ENCODE data around the gene ENG. TPM values are rescaled to one million over a fixed set of nuclear protein-coding genes. Genes with fewer than 3 reads are reported as not detected.
A peak's percentile ranks its signal among the peaks of the same experiment; 100 is the strongest.
"Not testable (repeated sequence)": the region's sequence is repeated elsewhere in the genome, so short reads cannot be mapped to it uniquely, and the experiment has no call there.

ENG gene
- total RNA-seq, 4 donors from 2014 or later, result 14.0 to 256 (median 50.3) TPM

- H3K9me3 ChIP-seq, result no peaks in the 10 kb centered on the region
- H3K27ac ChIP-seq, result peak overlapping the region; percentile 74 to 89
- TF ChIP-seq CTCF (IDR thresholded peaks at IDR 0.05) (no peak), POLR2A (IDR thresholded peaks at IDR 0.05) (no peak)
- no peaks in the 10 kb centered on the region for H3K36me3 ChIP-seq
- DNase-seq, result no peak
- intact Hi-C loops (cut with DNase I; ENCODE audit: low total_unique reads), result no loop called here
- no peaks in the 10 kb centered on the region for H3K27me3 ChIP-seq
- peaks cover 0 to 4% of the 10 kb centered on the region in 2 donors for H3K4me1 ChIP-seq
- no peak overlapping the region for H3K4me3 ChIP-seq
Observed at GRCh38 chr9:127847833-127848755, 6.4 kb downstream of the ENG start.

- Histone ChIP-seq H3K27me3 (no peaks in the 10 kb centered on the region), H3K4me3 (no peak overlapping the region), H3K27ac (peak overlapping the region; percentile 74 to 89), H3K9me3 (no peaks in the 10 kb centered on the region), H3K36me3 (no peaks in the 10 kb centered on the region), H3K4me1 (peaks cover 0 to 4% of the 10 kb centered on the region in 2 donors)
- intact Hi-C loops (cut with DNase I; ENCODE audit: low total_unique reads), result no loop called here
- DNase-seq, result peak in 1 of 2 donors; percentile 48
- TF ChIP-seq CTCF (IDR thresholded peaks at IDR 0.05) (no peak), POLR2A (IDR thresholded peaks at IDR 0.05) (no peak)
Observed at GRCh38 chr9:127847178-127847510, 7.3 kb downstream of the ENG start.

GRCh38 chr9:127846443-127847177 is 7.8 kb downstream of the ENG start:
- Histone ChIP-seq H3K27me3 (no peaks in the 10 kb centered on the region), H3K27ac (peak overlapping the region; percentile 74 to 89), H3K9me3 (no peaks in the 10 kb centered on the region), H3K4me1 (peaks cover 0 to 4% of the 10 kb centered on the region in 2 donors), H3K36me3 (no peaks in the 10 kb centered on the region), H3K4me3 (peak overlapping the region in 1 of 2 donors; percentile 0)
- peak; percentile 37 to 52 for DNase-seq
- intact Hi-C loops (cut with DNase I; ENCODE audit: low total_unique reads), result no loop called here
- TF ChIP-seq CTCF (IDR thresholded peaks at IDR 0.05), result no peak
- TF ChIP-seq POLR2A (IDR thresholded peaks at IDR 0.05), result no peak

GRCh38 chr9:127845619-127846018 is 8.8 kb downstream of the ENG start:
- H3K9me3 ChIP-seq; H3K27me3 ChIP-seq; H3K4me3 ChIP-seq; intact Hi-C loops (cut with DNase I; ENCODE audit: low total_unique reads); H3K4me1 ChIP-seq; H3K36me3 ChIP-seq; DNase-seq: not testable (repeated sequence)
- peak overlapping the region; percentile 74 to 89 for H3K27ac ChIP-seq

GRCh38 chr9:127844821-127845359 is 9.6 kb downstream of the ENG start:
- peak overlapping the region; percentile 74 to 89 for H3K27ac ChIP-seq
- no peaks in the 10 kb centered on the region for H3K9me3 ChIP-seq
- TF ChIP-seq CTCF (IDR thresholded peaks at IDR 0.05) (no peak), POLR2A (IDR thresholded peaks at IDR 0.05) (no peak)
- peak in 1 of 2 donors; percentile 56 for DNase-seq
- intact Hi-C loops (cut with DNase I; ENCODE audit: low total_unique reads), result no loop called here
- peaks cover 0 to 4% of the 10 kb centered on the region in 2 donors for H3K4me1 ChIP-seq
- no peaks in the 10 kb centered on the region for H3K27me3 ChIP-seq
- H3K4me3 ChIP-seq, result no peak overlapping the region
- no peaks in the 10 kb centered on the region for H3K36me3 ChIP-seq
